IMR-90 (cell line): Measurements from ENCODE around the gene PRR36. TPM values are rescaled to one million over a fixed set of nuclear protein-coding genes. Genes with fewer than 3 reads are reported as not detected.

Experiments
- ATAC-seq: fragments of 200-7000 bp; cut with Tn5 transposase; 2 replicates; pipeline ENCODE4 v1.9.1; 2020; ENCODE audit warnings: low read depth, mild to moderate bottlenecking, moderate library complexity
- BruUV-seq: library from RNA; stranded (reverse); fragments of 400-500 nt; replicated peaks from 2 replicates; lab custom pipeline; 2021; lab: Mats Ljungman, UMichigan
- CTCF ChIA-PET: fragments of 300-600 bp; formaldehyde crosslinking; extraction: SDS; loops from one replicate; lab custom pipeline; 2021; ENCODE audit warnings: antibody characterized with exemption; lab: Yijun Ruan, JAX
- POLR2A ChIA-PET: fragments of 300-600 bp; sonication (Branson Sonifier 250); formaldehyde crosslinking; loops from one replicate; lab custom pipeline; 2022; ENCODE audit warnings: antibody characterized with exemption; ENCODE audit not compliant: unreplicated experiment; lab: Charles Lee
- DNase-seq: peaks from one replicate; pipeline ENCODE4 v3.0.0; 2013
- H2AFZ ChIP-seq: replicated peaks from 2 replicates; pipeline ENCODE3; 2013; ENCODE audit warnings: low read length, mild to moderate bottlenecking; ENCODE audit not compliant: poor library complexity
- H2AK5ac ChIP-seq: 2 replicates; pipeline ENCODE4 v1.6.1; 2013; ENCODE audit warnings: low read depth, low read length, inconsistent platforms
- H2AK9ac ChIP-seq: replicated peaks from 2 replicates; pipeline ENCODE3; 2013; ENCODE audit warnings: mild to moderate bottlenecking, low read depth, low read length, moderate library complexity; ENCODE audit not compliant: poor library complexity
- H2BK120ac ChIP-seq: 2 replicates; pipeline ENCODE4 v1.6.1; 2013; ENCODE audit warnings: low read depth, low read length, inconsistent platforms
- H2BK15ac ChIP-seq: 3 replicates; pipeline ENCODE4 v1.6.1; 2013; ENCODE audit warnings: low read depth, low read length, inconsistent platforms
- H2BK20ac ChIP-seq: 2 replicates; pipeline ENCODE4 v1.6.1; 2013; ENCODE audit warnings: low read depth, mild to moderate bottlenecking, inconsistent platforms, low read length, moderate library complexity
- H2BK5ac ChIP-seq: 2 replicates; pipeline ENCODE4 v1.6.1; 2013; ENCODE audit warnings: mild to moderate bottlenecking, low read depth, low read length, inconsistent platforms; ENCODE audit not compliant: poor library complexity, severe bottlenecking
- H3K14ac ChIP-seq: replicated peaks from 2 replicates; pipeline ENCODE4 v1.6.1; 2013; ENCODE audit warnings: low read depth, low read length, inconsistent platforms
- H3K18ac ChIP-seq: 2 replicates; pipeline ENCODE4 v1.6.1; 2013; ENCODE audit warnings: low read depth, low read length, control low read depth
- H3K23ac ChIP-seq: 2 replicates; pipeline ENCODE4 v1.6.1; 2013; ENCODE audit warnings: low read depth, low read length, inconsistent platforms
- H3K27ac ChIP-seq: 2 replicates; pipeline ENCODE4 v1.5.1; 2013; ENCODE audit warnings: mild to moderate bottlenecking, control low read depth, low read length; ENCODE audit not compliant: insufficient read depth
- H3K27me3 ChIP-seq: 2 replicates; pipeline ENCODE4 v1.6.1; 2013; ENCODE audit warnings: low read length; ENCODE audit not compliant: control insufficient read depth, insufficient read depth
- H3K36me3 ChIP-seq: 2 replicates; pipeline ENCODE4 v1.6.1; 2013; ENCODE audit warnings: low read length, mixed read lengths; ENCODE audit not compliant: control insufficient read depth, insufficient read depth
- H3K4ac ChIP-seq: 2 replicates; pipeline ENCODE4 v1.6.1; 2013; ENCODE audit warnings: low read depth, low read length, inconsistent platforms
- H3K4me1 ChIP-seq: 2 replicates; pipeline ENCODE4 v1.6.1; 2013; ENCODE audit warnings: low read length, mixed read lengths; ENCODE audit not compliant: control insufficient read depth, insufficient read depth
- H3K4me2 ChIP-seq: 2 replicates; pipeline ENCODE4 v1.6.1; 2013; ENCODE audit warnings: low read depth, mild to moderate bottlenecking, control low read depth, low read length, moderate library complexity
- H3K4me3 ChIP-seq: 2 replicates; pipeline ENCODE4 v1.5.1; 2013; ENCODE audit warnings: low read depth, mild to moderate bottlenecking, control low read depth, low read length, moderate library complexity; ENCODE audit not compliant: insufficient read depth
- H3K56ac ChIP-seq: 2 replicates; pipeline ENCODE4 v1.6.1; 2013; ENCODE audit warnings: low read length, inconsistent platforms; ENCODE audit not compliant: insufficient read depth; ENCODE audit errors: extremely low read depth
- H3K79me1 ChIP-seq, 2 experiments: 2 replicates each; pipeline ENCODE4 v1.6.1; 2013; ENCODE audit warnings: low read length in 2 of 2, inconsistent platforms in 1 of 2, low read depth in 1 of 2
- H3K9ac ChIP-seq: 2 replicates; pipeline ENCODE4 v1.6.1; 2013; ENCODE audit warnings: low read depth, low read length, control low read depth
- H3K9me1 ChIP-seq: 2 replicates; pipeline ENCODE4 v1.6.1; 2013; ENCODE audit warnings: low read length, inconsistent platforms; ENCODE audit not compliant: insufficient read depth
- H3K9me3 ChIP-seq: 2 replicates; pipeline ENCODE4 v1.6.1; 2013; ENCODE audit warnings: low read length; ENCODE audit not compliant: control insufficient read depth, insufficient read depth
- H4K20me1 ChIP-seq: 2 replicates; pipeline ENCODE4 v1.6.1; 2013; ENCODE audit warnings: low read length, inconsistent platforms; ENCODE audit not compliant: insufficient read depth
- H4K5ac ChIP-seq: 2 replicates; pipeline ENCODE4 v1.6.1; 2013; ENCODE audit warnings: mild to moderate bottlenecking, low read depth, low read length, control low read depth
- H4K8ac ChIP-seq, 2 experiments: 2 replicates each; pipeline ENCODE4 v1.6.1; 2013; ENCODE audit warnings: low read depth in 2 of 2, low read length in 2 of 2, control low read depth in 1 of 2, inconsistent platforms in 1 of 2
- H4K91ac ChIP-seq: 2 replicates; pipeline ENCODE4 v1.6.1; 2013; ENCODE audit warnings: low read depth, low read length, inconsistent platforms; ENCODE audit not compliant: insufficient read depth
- BHLHE40 ChIP-seq: fragments of 150-350 bp; IDR thresholded peaks from 2 replicates; pipeline ENCODE4 v1.6.1; 2016; ENCODE audit warnings: mild to moderate bottlenecking, low read depth, low read length
- CEBPB ChIP-seq: IDR thresholded peaks from 2 replicates; pipeline ENCODE4 v1.6.1; 2012; ENCODE audit warnings: low read depth, low read length, improper control_type of control experiment
- CHD1 ChIP-seq: IDR thresholded peaks from 2 replicates; pipeline ENCODE4 v1.6.1; 2012; ENCODE audit warnings: low read depth, low read length, improper control_type of control experiment
- FOS ChIP-seq: fragments of 150-350 bp; IDR thresholded peaks from 2 replicates; pipeline ENCODE4 v1.6.1; 2016; ENCODE audit warnings: low read depth, low read length
- MAFK ChIP-seq: IDR thresholded peaks from 2 replicates; pipeline ENCODE4 v1.6.1; 2012; ENCODE audit warnings: low read depth, low read length, improper control_type of control experiment
- MAZ ChIP-seq: IDR thresholded peaks from 2 replicates; pipeline ENCODE4 v1.6.1; 2012; ENCODE audit warnings: low read depth, mild to moderate bottlenecking, low read length, improper control_type of control experiment, moderate library complexity, borderline replicate concordance
- MXI1 ChIP-seq: IDR thresholded peaks from 2 replicates; pipeline ENCODE4 v1.6.1; 2012; ENCODE audit warnings: low read depth, mild to moderate bottlenecking, low read length, moderate library complexity, borderline replicate concordance
- NFE2L2 ChIP-seq: fragments of 150-350 bp; IDR thresholded peaks from 2 replicates; pipeline ENCODE4 v1.6.1; 2016; ENCODE audit warnings: low read depth, mild to moderate bottlenecking, low read length
- POLR2A ChIP-seq: IDR thresholded peaks from 2 replicates; pipeline ENCODE4 v1.6.1; 2012; ENCODE audit warnings: mild to moderate bottlenecking, low read depth, low read length
- RAD21 ChIP-seq: IDR thresholded peaks from 2 replicates; pipeline ENCODE4 v1.6.1; 2012; ENCODE audit warnings: low read length, improper control_type of control experiment
- RCOR1 ChIP-seq: IDR thresholded peaks from 2 replicates; pipeline ENCODE4 v1.6.1; 2012; ENCODE audit warnings: mild to moderate bottlenecking, low read length, improper control_type of control experiment; ENCODE audit not compliant: insufficient replicate concordance
- RFX5 ChIP-seq: IDR thresholded peaks from 2 replicates; pipeline ENCODE4 v1.8.0; 2012; ENCODE audit warnings: low read depth, mild to moderate bottlenecking, low read length, moderate library complexity
- SMC3 ChIP-seq: fragments of 150-350 bp; IDR thresholded peaks from 2 replicates; pipeline ENCODE4 v1.6.1; 2016; ENCODE audit warnings: low read depth, mild to moderate bottlenecking, antibody characterized with exemption, low read length, moderate library complexity
- USF2 ChIP-seq: fragments of 150-350 bp; IDR thresholded peaks from 2 replicates; pipeline ENCODE4 v1.6.1; 2017; ENCODE audit warnings: mild to moderate bottlenecking, antibody characterized with exemption, low read length, low read depth
- WGBS, 2 experiments: methylation state at CpG; one replicate each; pipeline versions ENCODE4 v1.1.5 to v1.1.7; 2013; ENCODE audit warnings: missing lambda C conversion rate in 2 of 2; ENCODE audit not compliant: insufficient read length in 1 of 2; ENCODE audit errors: extremely low coverage in 2 of 2; 5-methylcytosine and 5-hydroxymethylcytosine counted together
- dilution Hi-C: fragments of 300-500 bp; cut with HindIII; formaldehyde crosslinking; loops from one replicate; pipeline ENCODE4 v1.14.3; 2018; ENCODE audit warnings: low sequenced_read_pairs; ENCODE audit not compliant: unreplicated experiment
- in situ Hi-C: fragments of 300-500 bp; cut with MboI; formaldehyde crosslinking; loops from 3 replicates; pipeline ENCODE4 v1.14.3; 2019; ENCODE audit warnings: low sequenced_read_pairs, inconsistent platforms, mixed read lengths
- intact Hi-C: fragments of 100-400 bp; cut with micrococcal nuclease; formaldehyde crosslinking; loops from 2 replicates; pipeline ENCODE4 v1.10.0; 2022
- polyA plus RNA-seq, 3 experiments: library from polyadenylated mRNA; depleted of rRNA; stranded (reverse); fragments of >200 nt; gene quantifications; 2 replicates each; pipeline ENCODE4 v1.2.3, GENCODE V29; 2012; ENCODE audit warnings: low replicate concordance in 1 of 3
- total RNA-seq: library from RNA; depleted of rRNA; stranded (reverse); fragments of >200 nt; gene quantifications from 2 replicates; pipeline ENCODE4 v1.2.3, GENCODE V29; 2012
- TF ChIP-seq, protein P1 (sequence below): fragments of 150-350 bp; IDR thresholded peaks from 2 replicates; pipeline ENCODE4 v1.6.1; 2016; ENCODE audit warnings: low read depth, mild to moderate bottlenecking, low read length, moderate library complexity, borderline replicate concordance
- TF ChIP-seq, protein P2 (sequence below): conservative IDR thresholded peaks from 2 replicates; pipeline ENCODE4 v1.5.1; 2012; ENCODE audit warnings: mild to moderate bottlenecking, low read depth, low read length, improper control_type of control experiment

Gene PRR36
- total and polyA plus RNA-seq, 2 of the 4 experiments (the other 2 are of a cell fraction): 0.02 TPM; not detected in 1

GRCh38 chr19:7900931-7901330 lies 26.7 kb upstream of the PRR36 start:
- BruUV-seq: no TSS peak
- Histone ChIP-seq H4K8ac (no peak overlapping the region), H2AK5ac (no peak overlapping the region), H3K23ac (no peak overlapping the region), H3K79me1 (peaks cover 14 to 31% of the 10 kb centered on the region in 2 experiments; a peak in 3 of 4 replicates), H3K4me3 (no peak overlapping the region), H3K4me2 (no peak overlapping the region), H3K36me3 (peaks cover 20% of the 10 kb centered on the region), H2BK15ac (no peak overlapping the region), H2AFZ (no peak overlapping the region), H3K27me3 (no peaks in the 10 kb centered on the region), H4K20me1 (peaks cover 19% of the 10 kb centered on the region), H2BK20ac (no peak overlapping the region), H3K9me1 (peaks cover 11% of the 10 kb centered on the region), H3K14ac (no peak overlapping the region), H2BK120ac (no peak overlapping the region), H3K18ac (no peak overlapping the region), H3K9me3 (no peaks in the 10 kb centered on the region), H3K4ac (no peak overlapping the region), H3K27ac (no peak overlapping the region), H4K91ac (no peak overlapping the region), H3K4me1 (peaks cover 10% of the 10 kb centered on the region), H2AK9ac (peak overlapping the region; percentile 19), H2BK5ac (no peak overlapping the region), H3K9ac (no peak overlapping the region), H4K5ac (no peak overlapping the region), H3K56ac (no peak overlapping the region)
- intact Hi-C loops: no loop called here
- dilution Hi-C loops: no loop called here
- ChIA-PET POLR2A (no interaction called here), CTCF (no interaction called here)
- no CpG with 5 or more reads among the region's 3 CpGs for WGBS, 2 experiments
- no peak for TF ChIP-seq MAZ
- no peak for TF ChIP-seq CEBPB
- TF ChIP-seq NFE2L2: no peak
- TF ChIP-seq POLR2A: no peak
- TF ChIP-seq USF2: no peak
- no peak for TF ChIP-seq RCOR1
- TF ChIP-seq RFX5: no peak
- TF ChIP-seq, protein P1, sequence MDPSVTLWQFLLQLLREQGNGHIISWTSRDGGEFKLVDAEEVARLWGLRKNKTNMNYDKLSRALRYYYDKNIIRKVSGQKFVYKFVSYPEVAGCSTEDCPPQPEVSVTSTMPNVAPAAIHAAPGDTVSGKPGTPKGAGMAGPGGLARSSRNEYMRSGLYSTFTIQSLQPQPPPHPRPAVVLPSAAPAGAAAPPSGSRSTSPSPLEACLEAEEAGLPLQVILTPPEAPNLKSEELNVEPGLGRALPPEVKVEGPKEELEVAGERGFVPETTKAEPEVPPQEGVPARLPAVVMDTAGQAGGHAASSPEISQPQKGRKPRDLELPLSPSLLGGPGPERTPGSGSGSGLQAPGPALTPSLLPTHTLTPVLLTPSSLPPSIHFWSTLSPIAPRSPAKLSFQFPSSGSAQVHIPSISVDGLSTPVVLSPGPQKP: no peak
- no peak for TF ChIP-seq CHD1
- no peak for TF ChIP-seq RAD21
- no peak for TF ChIP-seq MXI1
- no peak for TF ChIP-seq SMC3
- no peak for TF ChIP-seq MAFK
- TF ChIP-seq, protein P2, sequence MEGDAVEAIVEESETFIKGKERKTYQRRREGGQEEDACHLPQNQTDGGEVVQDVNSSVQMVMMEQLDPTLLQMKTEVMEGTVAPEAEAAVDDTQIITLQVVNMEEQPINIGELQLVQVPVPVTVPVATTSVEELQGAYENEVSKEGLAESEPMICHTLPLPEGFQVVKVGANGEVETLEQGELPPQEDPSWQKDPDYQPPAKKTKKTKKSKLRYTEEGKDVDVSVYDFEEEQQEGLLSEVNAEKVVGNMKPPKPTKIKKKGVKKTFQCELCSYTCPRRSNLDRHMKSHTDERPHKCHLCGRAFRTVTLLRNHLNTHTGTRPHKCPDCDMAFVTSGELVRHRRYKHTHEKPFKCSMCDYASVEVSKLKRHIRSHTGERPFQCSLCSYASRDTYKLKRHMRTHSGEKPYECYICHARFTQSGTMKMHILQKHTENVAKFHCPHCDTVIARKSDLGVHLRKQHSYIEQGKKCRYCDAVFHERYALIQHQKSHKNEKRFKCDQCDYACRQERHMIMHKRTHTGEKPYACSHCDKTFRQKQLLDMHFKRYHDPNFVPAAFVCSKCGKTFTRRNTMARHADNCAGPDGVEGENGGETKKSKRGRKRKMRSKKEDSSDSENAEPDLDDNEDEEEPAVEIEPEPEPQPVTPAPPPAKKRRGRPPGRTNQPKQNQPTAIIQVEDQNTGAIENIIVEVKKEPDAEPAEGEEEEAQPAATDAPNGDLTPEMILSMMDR: no peak
- no peak for TF ChIP-seq FOS
- no peak for TF ChIP-seq BHLHE40
- in situ Hi-C loops: no loop called here
- ATAC-seq (no peak), DNase-seq (no peak)
